Astrocyte (in vitro differentiated cells and primary cell): ENCODE measurements around the gene PCCB. TPM values are rescaled to one million over a fixed set of nuclear protein-coding genes. Genes with fewer than 3 reads are reported as not detected.

Experiments used
- DNase-seq: peaks from one replicate; pipeline ENCODE4 v3.0.0-alpha.2; 2010; ENCODE audit warnings: low read depth
- FAIRE-seq: peaks from 2 replicates; lab custom pipeline; 2011; peaks lifted over from hg19 to GRCh38; lab: Jason Lieb, UNC
- H2AFZ ChIP-seq: 2 replicates; pipeline ENCODE4 v1.6.0; 2012; ENCODE audit warnings: low read depth, low read length, inconsistent platforms
- H3K27ac ChIP-seq: 2 replicates; pipeline ENCODE4 v1.5.1; 2011; ENCODE audit warnings: low read depth, low read length, inconsistent platforms
- H3K27me3 ChIP-seq: 2 replicates; pipeline ENCODE4 v1.6.0; 2011; ENCODE audit warnings: low read length, inconsistent platforms; ENCODE audit not compliant: insufficient read depth
- H3K36me3 ChIP-seq: 2 replicates; pipeline ENCODE4 v1.5.1; 2011; ENCODE audit warnings: low read length, inconsistent platforms; ENCODE audit not compliant: insufficient read depth
- H3K4me1 ChIP-seq: 2 replicates; pipeline ENCODE4 v1.5.1; 2011; ENCODE audit warnings: low read length, inconsistent platforms; ENCODE audit not compliant: insufficient read depth
- H3K4me2 ChIP-seq: 2 replicates; pipeline ENCODE4 v1.6.0; 2012; ENCODE audit warnings: low read length, inconsistent platforms
- H3K4me3 ChIP-seq: 2 replicates; pipeline ENCODE4 v1.5.1; 2011; ENCODE audit warnings: low read depth, mild to moderate bottlenecking, low read length, inconsistent platforms; ENCODE audit not compliant: insufficient read depth
- H3K79me2 ChIP-seq: 2 replicates; pipeline ENCODE4 v1.6.0; 2012; ENCODE audit warnings: mild to moderate bottlenecking, low read length, inconsistent platforms; ENCODE audit not compliant: insufficient read depth
- H3K9ac ChIP-seq: 2 replicates; pipeline ENCODE4 v1.6.0; 2012; ENCODE audit warnings: mild to moderate bottlenecking, low read length, inconsistent platforms
- H3K9me3 ChIP-seq: 2 replicates; pipeline ENCODE4 v1.5.1; 2012; ENCODE audit warnings: low read depth, mild to moderate bottlenecking, low read length, inconsistent platforms; ENCODE audit not compliant: insufficient read depth
- H4K20me1 ChIP-seq: 2 replicates; pipeline ENCODE4 v1.6.0; 2012; ENCODE audit warnings: low read length, inconsistent platforms; ENCODE audit not compliant: insufficient read depth
- H3K27ac Mint-ChIP-seq: one replicate; pipeline ENCODE4 v1.8.0; 2021; ENCODE audit warnings: mild to moderate bottlenecking, mixed read lengths; ENCODE audit not compliant: unreplicated experiment
- H3K27me3 Mint-ChIP-seq: one replicate; pipeline ENCODE4 v1.8.0; 2021; ENCODE audit warnings: low read depth, mixed read lengths; ENCODE audit not compliant: unreplicated experiment
- H3K36me3 Mint-ChIP-seq: one replicate; pipeline ENCODE4 v1.8.0; 2021; ENCODE audit warnings: low read depth, mixed read lengths; ENCODE audit not compliant: unreplicated experiment
- H3K4me1 Mint-ChIP-seq: one replicate; pipeline ENCODE4 v1.8.0; 2021; ENCODE audit warnings: low read depth, mixed read lengths; ENCODE audit not compliant: unreplicated experiment
- H3K4me3 Mint-ChIP-seq: one replicate; pipeline ENCODE4 v1.8.0; 2021; ENCODE audit warnings: mild to moderate bottlenecking, moderate library complexity, mixed read lengths; ENCODE audit not compliant: unreplicated experiment
- H3K9me3 Mint-ChIP-seq: one replicate; pipeline ENCODE4 v1.8.0; 2021; ENCODE audit warnings: mild to moderate bottlenecking, mixed read lengths; ENCODE audit not compliant: unreplicated experiment
- EZH2 ChIP-seq: IDR thresholded peaks from 2 replicates; pipeline ENCODE4 v1.6.1; 2012; ENCODE audit warnings: mild to moderate bottlenecking, low read length, inconsistent platforms; ENCODE audit not compliant: insufficient read depth
- total RNA-seq: library from RNA; stranded (reverse); gene quantifications from 2 replicates; pipeline ENCODE4 v1.2.1, GENCODE V29; 2021
- TF ChIP-seq, protein P1 (sequence below): IDR thresholded peaks from 2 replicates; pipeline ENCODE4 v1.5.1; 2011; ENCODE audit warnings: low read depth, mild to moderate bottlenecking, inconsistent platforms, low read length, moderate library complexity; ENCODE audit not compliant: insufficient read depth

Gene PCCB
- total RNA-seq, 1 donor from 2014 or later = 41.3 TPM

DNA sequence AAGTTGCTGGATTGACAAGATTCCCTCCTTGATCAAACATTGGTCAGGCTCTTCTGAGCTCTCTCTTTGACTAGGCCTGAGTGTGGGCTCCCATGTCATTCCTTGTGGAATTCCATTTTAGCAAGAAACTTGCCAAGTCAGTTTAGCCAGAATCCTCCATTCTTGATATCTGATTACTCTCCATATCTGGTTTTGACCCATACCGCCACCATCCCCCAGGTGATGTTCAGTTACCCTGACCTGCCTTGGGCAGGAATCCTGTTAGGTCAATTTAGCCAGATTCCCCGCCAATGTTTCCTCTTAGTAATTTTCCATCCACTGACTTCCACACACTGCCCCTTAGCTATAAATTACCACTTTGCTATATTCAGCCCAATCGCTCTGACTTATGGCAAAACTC is 1.0 kb upstream of the PCCB start:
- no peak for DNase-seq
- H3K4me1 ChIP-seq = peaks cover 11% of the 10 kb centered on the region
- H3K36me3 ChIP-seq = no peaks in the 10 kb centered on the region
- H3K4me3 ChIP-seq = no peak overlapping the region
- peaks cover 2% of the 10 kb centered on the region for H3K36me3 Mint-ChIP-seq
- no peaks in the 10 kb centered on the region for H3K9me3 Mint-ChIP-seq
- no peaks in the 10 kb centered on the region for H3K27me3 Mint-ChIP-seq
- H3K9ac ChIP-seq = no peak overlapping the region
- no peak overlapping the region for H2AFZ ChIP-seq
- no peak for FAIRE-seq
- no peak overlapping the region for H3K4me2 ChIP-seq
- H3K27me3 ChIP-seq = no peaks in the 10 kb centered on the region
- no peak overlapping the region for H3K27ac ChIP-seq
- H3K27ac Mint-ChIP-seq = no peak overlapping the region
- H4K20me1 ChIP-seq = no peaks in the 10 kb centered on the region
- H3K79me2 ChIP-seq = peaks cover 14% of the 10 kb centered on the region
- no peak overlapping the region for H3K4me3 Mint-ChIP-seq
- peaks cover 5% of the 10 kb centered on the region for H3K4me1 Mint-ChIP-seq
- no peaks in the 10 kb centered on the region for H3K9me3 ChIP-seq
- no peak for TF ChIP-seq EZH2
- TF ChIP-seq, protein P1, sequence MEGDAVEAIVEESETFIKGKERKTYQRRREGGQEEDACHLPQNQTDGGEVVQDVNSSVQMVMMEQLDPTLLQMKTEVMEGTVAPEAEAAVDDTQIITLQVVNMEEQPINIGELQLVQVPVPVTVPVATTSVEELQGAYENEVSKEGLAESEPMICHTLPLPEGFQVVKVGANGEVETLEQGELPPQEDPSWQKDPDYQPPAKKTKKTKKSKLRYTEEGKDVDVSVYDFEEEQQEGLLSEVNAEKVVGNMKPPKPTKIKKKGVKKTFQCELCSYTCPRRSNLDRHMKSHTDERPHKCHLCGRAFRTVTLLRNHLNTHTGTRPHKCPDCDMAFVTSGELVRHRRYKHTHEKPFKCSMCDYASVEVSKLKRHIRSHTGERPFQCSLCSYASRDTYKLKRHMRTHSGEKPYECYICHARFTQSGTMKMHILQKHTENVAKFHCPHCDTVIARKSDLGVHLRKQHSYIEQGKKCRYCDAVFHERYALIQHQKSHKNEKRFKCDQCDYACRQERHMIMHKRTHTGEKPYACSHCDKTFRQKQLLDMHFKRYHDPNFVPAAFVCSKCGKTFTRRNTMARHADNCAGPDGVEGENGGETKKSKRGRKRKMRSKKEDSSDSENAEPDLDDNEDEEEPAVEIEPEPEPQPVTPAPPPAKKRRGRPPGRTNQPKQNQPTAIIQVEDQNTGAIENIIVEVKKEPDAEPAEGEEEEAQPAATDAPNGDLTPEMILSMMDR = no peak

DNA sequence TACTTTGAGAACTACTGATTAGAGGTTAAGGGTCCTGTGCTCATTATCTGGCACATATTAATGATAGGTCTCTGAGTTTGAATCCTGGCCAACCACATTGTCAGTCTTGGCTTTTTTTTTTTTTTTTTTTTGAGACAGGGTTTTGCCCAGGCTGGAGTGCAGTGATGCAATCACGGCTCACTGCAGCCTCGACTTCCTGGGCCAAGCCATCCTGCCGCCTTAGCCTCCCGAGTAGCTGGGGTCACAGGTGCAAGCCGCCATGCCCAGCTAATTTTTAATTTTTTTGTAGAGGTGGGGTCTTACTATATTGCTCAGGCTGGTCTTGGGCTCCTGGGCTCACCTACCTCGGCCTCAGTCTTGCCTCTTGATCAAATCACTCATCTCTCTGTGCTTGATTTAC is 547 bp upstream of the PCCB start:
- H4K20me1 ChIP-seq = no peaks in the 10 kb centered on the region
- no peaks in the 10 kb centered on the region for H3K27me3 ChIP-seq
- H3K27ac Mint-ChIP-seq = peak overlapping the region; percentile 66
- peak overlapping the region; percentile 85 for H3K9ac ChIP-seq
- no peak overlapping the region for H3K27ac ChIP-seq
- TF ChIP-seq EZH2 = no peak
- TF ChIP-seq, protein P1 = no peak
- H3K36me3 ChIP-seq = no peaks in the 10 kb centered on the region
- peak overlapping the region; percentile 75 for H3K4me3 ChIP-seq
- H3K27me3 Mint-ChIP-seq = no peaks in the 10 kb centered on the region
- peaks cover 11% of the 10 kb centered on the region for H3K4me1 ChIP-seq
- no peaks in the 10 kb centered on the region for H3K9me3 Mint-ChIP-seq
- peaks cover 2% of the 10 kb centered on the region for H3K36me3 Mint-ChIP-seq
- H3K4me3 Mint-ChIP-seq = peak overlapping the region; percentile 92
- H3K4me2 ChIP-seq = peak overlapping the region; percentile 95
- DNase-seq = no peak
- peaks cover 14% of the 10 kb centered on the region for H3K79me2 ChIP-seq
- H3K9me3 ChIP-seq = no peaks in the 10 kb centered on the region
- no peak for FAIRE-seq
- peak overlapping the region; percentile 96 for H2AFZ ChIP-seq
- H3K4me1 Mint-ChIP-seq = peaks cover 5% of the 10 kb centered on the region

DNA sequence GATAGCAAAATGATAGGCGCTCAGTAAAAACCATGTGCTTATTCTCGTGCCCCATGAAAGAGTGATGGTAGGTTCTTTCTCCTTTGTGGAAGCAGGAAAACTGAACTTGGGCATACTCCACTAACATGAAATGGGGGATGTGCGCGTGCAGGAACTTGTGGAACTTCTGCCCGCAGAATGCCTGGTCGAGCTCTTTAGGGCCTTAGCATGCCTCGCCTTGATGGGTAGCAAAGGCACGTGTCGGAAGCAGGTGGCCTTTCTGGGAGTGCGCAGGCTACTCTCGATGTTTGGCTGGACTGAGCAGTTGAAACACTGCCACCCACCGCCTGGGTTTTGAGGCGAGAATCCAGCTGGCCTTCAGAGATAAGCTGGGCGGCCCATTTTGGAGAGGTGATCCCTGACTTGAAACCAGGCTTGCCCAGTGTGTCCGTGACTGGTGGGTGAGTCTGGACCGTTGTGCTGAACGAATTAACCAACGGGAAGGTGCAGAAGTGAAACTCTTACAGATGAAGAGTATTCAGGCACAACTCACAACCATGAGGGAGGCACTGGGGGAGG is 842 bp downstream of the PCCB start:
- peaks cover 19% of the 10 kb centered on the region for H3K79me2 ChIP-seq
- Mint-ChIP-seq H3K36me3 (peaks cover 2% of the 10 kb centered on the region), H3K4me1 (peaks cover 5% of the 10 kb centered on the region), H3K27me3 (no peaks in the 10 kb centered on the region), H3K27ac (peak overlapping the region; percentile 83), H3K4me3 (peak overlapping the region; percentile 92), H3K9me3 (no peaks in the 10 kb centered on the region)
- no peaks in the 10 kb centered on the region for H3K36me3 ChIP-seq
- peak overlapping the region; percentile 89 for H3K27ac ChIP-seq
- H3K9ac ChIP-seq = peak overlapping the region; percentile 85
- H3K4me2 ChIP-seq = peak overlapping the region; percentile 95
- FAIRE-seq = no peak
- H3K9me3 ChIP-seq = no peaks in the 10 kb centered on the region
- H3K27me3 ChIP-seq = no peaks in the 10 kb centered on the region
- no peaks in the 10 kb centered on the region for H4K20me1 ChIP-seq
- peak overlapping the region; percentile 75 for H3K4me3 ChIP-seq
- peak; percentile 43 for DNase-seq
- peak overlapping the region; percentile 96 for H2AFZ ChIP-seq
- no peak for TF ChIP-seq EZH2
- TF ChIP-seq, protein P1 = no peak
- peaks cover 11% of the 10 kb centered on the region for H3K4me1 ChIP-seq
